Activated T-helper 1 cell treated with Interleukin-2 at 50 U/mL for 16 hours (primary cell): Measurements from ENCODE around the gene PPP3CA.

Source experiments
- DNase-seq: peaks from one replicate; pipeline ENCODE4 v3.0.0-alpha.2; 2020; ENCODE audit warnings: low read depth

Gene PPP3CA

DNA sequence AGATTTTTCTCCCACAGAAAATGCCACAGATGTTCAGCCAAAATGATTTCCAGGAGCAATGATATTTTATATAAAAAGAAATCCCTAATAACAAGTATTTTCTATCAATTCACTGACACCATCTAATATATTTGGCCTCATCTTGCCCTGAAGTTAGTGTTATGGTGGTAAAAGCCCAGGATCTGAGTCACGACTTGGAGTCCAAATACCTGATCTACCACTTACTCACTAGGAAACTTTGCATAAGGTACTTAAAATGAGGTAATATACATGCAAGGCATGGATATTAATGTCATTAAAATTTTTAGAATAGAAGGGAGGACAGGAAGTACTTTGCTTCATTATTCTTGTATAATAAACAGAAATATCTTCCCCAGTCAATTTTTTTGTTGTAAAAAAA lies 16.3 kb downstream of the PPP3CA start:
- no peak for DNase-seq

DNA sequence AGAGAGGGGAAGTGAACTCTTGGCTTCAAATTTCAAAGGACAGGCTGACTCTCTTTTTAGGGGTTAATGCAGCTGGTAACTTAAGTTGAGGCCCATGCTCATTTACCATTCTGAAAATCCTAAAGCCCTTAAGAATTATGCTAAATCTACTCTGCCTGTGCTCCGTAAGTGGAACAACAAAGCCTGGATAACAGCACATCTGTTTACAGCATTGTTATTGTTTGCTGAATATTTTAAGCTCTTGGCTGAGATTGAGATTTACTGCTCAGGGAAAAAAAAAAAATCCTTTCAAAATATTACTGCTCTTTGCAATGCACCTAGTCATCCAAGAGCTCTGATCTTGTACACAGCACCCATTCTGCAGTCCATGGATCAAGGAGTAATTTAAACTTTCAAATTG lies 17.7 kb downstream of the PPP3CA start:
- no peak for DNase-seq

DNA sequence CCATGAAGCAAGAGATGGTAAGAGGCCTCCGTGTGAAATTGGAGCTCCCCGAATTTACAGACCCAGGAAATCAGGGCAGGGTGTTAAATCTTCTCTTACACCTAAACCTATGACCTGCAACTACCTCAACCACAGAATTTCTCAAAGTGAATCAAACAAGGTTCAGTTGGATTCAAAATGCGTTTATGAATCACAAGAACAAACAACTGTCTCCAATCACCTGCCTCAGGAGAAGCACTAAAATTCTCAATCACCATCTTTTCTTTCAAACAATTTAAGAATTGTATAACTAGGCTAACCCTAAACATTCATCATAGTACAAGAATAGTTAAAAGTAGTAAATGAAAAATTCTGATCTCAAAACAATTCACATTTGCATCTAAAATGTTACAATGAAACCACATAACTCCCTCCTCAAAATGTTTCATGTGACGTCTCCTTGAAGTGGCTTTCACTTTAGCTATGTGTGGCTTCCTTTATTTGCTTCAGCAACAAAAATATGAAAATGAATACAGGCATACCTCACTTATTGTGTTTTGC lies 19.2 kb downstream of the PPP3CA start:
- DNase-seq, result no peak

DNA sequence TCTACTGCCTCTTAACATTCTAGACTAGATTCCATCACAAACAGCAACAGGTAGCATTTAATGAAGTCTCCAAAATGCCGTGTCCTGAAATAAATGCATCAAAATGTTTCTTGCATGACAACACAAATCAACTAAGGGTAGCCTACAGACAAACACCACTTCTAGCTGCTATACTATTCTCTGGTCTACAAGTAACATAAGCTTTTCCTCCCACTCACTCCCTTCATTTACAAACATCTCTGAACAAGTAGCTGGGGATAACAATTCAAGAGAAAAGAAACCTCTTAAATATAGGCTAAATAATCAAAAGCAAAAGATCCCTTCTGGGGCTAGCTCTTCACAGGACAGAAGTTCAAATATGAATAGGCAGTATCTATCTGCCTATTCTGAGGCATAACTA lies 20.8 kb downstream of the PPP3CA start:
- DNase-seq, result no peak

DNA sequence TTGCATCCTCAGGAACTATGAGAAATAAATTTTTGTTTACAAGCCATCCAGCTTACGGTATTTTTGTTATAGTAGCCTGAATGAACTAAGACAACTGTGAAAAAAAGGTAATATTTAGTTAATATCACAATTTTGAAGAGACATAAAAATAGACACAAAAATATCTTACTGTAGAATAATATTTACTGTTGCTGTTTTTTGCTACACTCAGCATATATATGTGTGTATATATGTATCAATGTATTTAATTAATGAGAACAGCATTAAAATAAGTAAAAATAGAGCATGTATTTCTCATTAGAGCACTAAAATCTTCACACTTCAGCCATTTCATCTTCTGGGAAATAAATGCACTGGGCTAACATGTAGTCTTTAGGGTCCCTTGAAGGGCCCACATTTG lies 24.6 kb downstream of the PPP3CA start:
- no peak for DNase-seq

DNA sequence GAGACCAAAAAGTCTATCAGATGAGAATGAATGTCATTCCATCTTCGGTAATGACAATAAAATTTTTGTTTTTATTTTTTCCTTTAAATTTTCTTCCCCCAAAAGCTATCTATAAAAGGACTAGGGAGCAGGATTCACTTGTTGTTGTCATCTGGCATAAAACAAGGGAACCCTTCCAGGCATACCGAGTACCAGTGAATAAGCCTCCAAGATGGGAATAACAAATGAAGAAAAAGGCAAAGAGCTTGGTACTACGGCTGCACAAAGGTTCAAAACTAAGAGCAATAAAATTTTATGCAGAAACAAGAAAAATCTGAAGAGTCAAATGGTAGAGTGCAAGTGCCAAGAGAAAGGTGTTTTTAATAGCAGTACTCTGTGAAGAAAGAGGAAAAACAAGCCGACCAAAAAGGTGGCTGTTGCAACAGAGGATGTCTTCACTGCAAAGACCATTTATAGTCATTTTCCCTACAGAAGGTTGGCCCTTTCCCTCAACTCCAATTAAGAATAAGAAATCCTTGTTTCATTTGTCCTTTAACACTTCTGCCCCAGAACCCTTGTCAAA lies 25.8 kb downstream of the PPP3CA start:
- DNase-seq, result no peak

DNA sequence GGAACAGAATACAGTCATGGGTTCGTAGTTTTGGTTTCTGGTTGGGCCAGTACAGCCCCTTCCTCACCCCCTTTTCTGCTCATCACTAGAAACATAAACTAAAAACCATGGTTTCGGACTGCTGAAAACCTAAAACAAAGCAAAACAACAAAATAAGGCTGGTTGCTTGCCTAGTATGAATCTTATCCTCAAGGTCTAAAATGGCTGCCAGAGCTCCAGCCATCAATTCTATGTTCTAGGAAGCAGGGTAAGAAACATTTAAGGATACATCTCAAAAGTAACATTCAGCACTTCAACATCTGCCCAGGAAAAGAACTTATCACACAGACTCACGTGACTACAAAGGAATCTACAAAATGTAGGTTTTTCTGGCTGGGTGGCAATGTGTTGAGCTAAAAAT lies 31.5 kb downstream of the PPP3CA start:
- DNase-seq, result no peak

DNA sequence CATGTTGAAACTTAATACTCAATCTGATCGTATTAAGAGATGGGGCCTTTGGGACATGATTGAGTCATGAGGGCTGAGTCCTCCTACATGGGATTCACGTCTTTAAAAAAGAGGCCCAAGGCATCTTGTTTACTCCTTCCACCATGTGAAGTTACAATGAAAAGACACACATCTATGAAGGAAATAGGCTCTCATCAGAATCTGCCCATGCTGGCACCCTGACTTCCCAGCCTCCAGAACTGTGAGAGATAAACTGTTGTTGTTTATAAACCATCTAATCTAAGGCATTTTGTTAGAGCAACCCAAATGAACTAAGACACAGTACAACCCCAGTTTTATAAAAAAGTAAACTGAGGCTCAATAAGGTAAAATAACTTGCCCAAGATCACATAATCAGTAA lies 32.3 kb downstream of the PPP3CA start:
- no peak for DNase-seq

DNA sequence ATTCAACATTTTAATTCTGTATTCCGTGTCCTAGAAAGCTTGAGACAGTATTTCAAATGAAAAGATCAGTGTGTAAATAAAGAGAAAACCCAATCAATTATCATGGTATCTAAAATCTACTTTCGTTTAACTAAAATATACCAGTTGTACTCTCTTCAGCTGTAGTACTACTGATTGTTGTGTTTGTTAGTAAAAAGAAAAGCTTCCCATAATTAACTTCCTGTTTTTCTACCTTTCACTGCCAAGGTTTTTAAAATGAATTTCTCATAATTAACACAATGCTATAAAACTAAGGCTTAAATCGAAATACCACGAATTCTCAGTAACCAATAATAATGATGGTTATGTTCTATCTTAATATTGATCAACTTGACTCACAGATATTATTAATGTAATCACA lies 37.4 kb downstream of the PPP3CA start:
- DNase-seq, result no peak

DNA sequence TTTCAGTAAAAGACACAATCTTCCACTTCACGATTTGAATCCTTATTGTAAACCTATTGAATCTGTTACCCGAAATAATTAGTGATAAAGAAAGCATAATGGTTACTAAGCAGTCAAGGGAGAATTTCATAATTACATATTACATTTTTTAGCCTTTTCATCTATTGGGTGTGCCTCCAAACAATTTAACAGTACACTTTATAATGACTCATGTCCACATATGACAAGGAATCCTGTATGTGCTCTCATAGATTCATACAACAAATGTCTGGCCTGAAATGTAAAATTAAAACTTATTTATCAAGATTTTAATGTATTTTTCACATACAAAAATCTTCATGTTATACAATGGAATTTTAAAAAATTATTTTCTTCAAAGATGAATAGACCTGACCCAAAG lies 39.4 kb downstream of the PPP3CA start:
- no peak for DNase-seq

DNA sequence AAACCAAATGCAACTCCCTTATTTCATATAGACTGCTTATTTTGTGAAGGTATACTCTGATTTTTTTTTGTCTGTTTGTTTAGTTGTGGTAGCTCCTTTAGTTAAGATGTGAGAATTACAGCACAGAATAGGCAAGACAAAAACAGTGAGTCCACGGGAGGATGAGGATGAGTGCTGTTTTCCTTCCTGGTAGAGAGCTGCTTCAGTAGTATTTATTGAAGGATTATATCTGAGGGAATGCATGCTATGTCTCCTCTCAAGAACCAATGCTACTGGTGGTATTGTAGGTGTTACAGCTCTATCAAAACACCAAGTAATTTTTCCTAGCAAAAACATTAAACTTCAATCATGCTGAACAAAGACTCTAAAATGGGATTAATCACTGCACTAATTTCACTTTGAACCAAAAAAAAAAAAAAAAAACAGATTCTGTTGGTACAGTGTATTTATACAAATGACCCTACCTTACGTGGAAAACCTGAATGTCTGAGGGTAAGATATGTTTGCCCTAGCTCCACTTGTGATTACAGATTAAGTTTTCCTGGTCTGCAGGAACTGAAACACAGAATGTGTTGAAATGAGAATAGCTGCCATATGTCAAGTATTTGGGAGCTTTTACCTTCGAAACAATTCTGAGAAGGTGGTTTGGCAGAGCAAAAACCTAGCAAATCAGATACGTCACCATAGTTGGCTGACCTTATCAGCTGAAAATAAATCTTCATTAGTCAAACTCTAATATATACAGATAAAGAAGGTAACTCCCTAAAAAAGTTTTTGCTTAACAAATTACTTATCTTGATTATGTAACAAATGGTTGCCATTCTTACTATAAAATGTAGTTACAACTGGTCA lies 40.3 kb downstream of the PPP3CA start:
- no peak for DNase-seq

DNA sequence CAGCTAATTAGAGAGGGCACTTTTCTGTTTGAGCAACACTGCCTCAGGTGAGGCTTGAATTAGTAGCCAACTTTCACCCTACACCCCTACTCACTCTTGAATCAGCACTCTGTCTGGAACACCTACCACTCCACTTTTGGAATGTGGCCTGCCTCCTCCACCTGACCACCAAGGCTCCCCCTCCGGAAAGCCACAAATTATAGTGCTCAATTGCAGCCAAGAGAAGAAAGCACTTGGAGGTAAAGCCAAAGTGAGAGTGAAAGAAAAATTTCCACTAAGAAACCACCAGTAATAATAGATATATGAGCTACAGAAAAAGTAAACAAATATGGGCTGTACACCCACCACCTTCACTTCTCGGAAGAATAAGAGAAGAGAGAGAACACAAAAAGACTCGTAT lies 41.1 kb downstream of the PPP3CA start:
- no peak for DNase-seq

DNA sequence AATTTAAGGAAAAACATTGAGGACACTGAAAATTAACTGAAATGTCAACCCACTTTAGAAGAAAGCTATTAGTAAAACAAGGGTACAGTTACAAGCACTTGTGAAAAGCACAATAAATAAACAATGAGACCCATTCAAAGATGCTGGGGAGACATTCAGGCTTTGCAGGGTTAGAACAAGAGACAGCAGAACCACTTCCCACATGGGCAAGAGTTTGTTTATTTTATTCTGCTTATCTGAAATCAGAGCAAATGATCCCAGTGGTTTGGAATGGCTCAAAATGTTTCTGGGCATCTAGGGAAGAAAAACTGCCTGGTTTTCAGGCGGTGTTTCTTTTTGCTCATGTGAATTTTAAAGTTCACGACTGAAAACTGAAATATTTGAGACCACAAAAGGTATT lies 42.4 kb downstream of the PPP3CA start:
- no peak for DNase-seq

DNA sequence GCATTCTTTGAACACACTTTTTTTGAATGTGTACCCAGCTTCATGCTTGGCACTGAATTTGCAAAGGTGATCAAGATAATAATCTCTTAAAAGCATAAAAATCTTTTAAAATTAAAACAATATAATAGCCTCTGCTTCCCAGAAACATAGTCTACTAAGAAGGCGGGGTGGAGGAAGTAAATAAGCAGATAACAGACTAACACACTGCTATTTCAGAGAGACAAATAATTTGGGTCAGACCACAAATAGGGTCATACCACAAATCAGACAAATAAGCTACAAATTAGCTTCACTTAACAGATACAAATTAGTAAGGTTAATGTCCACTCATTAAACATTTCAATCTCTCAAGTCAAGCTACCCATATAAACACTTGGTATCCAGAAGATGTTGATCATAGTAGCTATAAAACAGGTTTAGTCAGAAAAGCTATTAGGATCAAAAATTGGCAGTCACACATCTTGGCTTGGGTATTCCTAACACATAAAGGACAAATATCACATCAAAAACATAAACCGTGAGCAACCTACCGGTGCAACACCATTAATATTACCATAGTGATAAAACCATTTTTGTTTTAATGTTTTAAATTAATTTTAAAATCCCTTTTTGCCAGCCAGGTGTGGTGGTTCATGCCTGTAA lies 47.3 kb downstream of the PPP3CA start:
- no peak for DNase-seq

DNA sequence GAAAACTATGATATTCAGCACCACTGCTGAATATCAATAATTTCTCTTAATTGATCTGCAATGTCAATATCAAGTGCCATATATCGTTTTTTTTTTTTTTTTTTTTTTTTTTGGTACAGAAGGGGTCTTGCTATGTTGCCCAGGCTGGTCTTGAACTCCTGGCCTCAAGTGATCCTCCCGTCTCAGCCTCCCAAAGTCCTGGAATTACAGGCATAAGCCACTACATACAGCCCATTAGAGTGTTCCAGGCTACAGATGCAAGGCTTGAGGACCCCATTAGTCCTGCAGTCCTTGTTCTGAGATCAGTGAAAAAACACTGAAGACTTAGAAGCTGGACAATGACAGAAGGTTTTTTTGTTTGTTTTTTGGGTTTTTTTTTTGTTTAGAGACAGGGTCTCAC lies 48.3 kb downstream of the PPP3CA start:
- no peak for DNase-seq

DNA sequence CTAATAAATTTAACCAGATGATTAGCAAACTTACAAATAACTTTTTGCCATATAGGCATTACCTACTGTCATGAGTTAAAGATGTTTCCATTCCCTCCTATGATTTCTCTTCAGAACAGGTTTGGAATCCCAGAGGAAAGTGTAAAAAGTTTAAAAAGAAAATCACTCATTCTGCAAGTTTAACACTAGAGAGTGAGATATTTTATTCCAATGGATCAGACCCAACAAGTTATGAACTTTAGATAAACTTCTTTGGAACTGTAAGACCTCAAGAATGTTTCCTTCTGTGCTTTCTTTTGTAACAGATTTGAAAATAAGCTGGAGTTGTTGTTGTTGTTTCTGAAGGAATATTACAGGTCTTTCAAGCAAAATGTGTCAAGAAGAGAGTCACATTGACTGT lies 51.6 kb downstream of the PPP3CA start:
- DNase-seq, result no peak

DNA sequence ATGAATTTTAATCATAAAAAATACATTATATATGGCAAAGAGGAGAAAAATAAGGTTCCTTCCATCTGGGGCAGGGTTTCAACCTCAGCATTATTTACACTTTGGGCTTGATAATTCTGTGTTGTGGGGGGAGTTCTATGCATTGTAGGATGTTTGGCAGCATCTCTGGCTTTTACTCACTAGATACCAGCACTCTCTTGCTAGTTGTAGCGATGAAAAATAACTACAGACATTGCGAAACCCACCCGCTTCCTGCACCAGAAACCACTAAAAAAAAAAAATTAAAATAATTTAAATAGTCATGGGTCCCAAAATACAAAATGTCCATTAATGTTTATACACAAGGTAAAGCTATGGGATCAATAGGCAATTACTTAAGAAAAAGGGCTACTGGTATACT lies 52.7 kb downstream of the PPP3CA start:
- no peak for DNase-seq

DNA sequence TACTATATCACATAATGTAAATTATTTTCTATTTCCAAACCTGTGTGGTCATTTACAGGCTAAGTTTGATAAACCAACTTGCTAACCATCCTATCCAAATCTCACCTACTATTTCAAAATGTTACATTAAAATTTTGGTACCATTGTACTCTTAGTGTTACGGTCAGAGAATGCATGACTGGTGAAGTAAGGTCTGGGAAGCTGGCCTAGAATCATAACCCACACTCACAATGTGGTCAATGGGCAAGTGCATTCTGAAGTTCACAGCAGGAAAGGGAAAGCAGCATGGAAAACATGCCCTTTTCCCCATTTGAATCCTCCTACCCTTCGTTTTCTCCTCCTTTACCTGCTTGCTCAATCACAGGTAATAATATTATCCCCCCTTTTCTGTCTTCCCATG lies 54.4 kb downstream of the PPP3CA start:
- DNase-seq, result no peak

DNA sequence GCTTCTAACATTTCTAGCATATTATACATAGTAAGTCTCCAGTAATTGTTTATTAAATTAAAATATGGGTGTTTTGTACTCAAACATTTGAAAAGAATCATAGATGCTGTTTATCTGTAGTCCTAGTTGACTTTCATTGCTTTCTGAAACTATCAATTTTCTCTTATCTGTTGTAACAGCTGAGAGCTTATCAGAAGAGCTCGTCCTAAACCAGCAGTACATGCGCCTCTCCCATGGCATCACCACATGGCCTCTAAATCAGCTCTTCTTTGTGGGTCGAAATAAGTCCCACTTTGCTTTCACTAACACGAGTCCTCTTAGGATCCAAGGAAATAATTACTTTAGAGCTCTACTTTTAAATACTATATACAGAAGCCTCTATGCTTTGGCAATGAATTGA lies 55.1 kb downstream of the PPP3CA start:
- no peak for DNase-seq

DNA sequence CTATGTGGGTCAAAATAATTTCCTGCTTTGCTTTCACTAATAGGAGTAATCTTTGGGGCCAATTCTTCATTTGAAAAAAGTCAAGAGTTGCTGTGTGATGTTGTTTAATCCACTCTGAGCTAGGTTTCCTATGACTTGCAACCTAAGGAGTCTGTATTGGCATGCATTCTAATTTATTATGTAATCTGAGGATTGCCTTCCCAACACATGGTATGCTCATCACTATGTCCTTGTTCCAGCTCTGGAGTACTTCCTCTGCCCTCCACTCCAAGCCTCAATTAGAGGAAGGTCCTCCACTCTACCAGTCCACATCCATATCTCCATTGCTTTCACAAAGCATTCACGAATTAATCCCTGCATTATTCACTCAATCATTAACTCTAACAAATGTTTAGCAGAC lies 56.1 kb downstream of the PPP3CA start:
- DNase-seq, result no peak

DNA sequence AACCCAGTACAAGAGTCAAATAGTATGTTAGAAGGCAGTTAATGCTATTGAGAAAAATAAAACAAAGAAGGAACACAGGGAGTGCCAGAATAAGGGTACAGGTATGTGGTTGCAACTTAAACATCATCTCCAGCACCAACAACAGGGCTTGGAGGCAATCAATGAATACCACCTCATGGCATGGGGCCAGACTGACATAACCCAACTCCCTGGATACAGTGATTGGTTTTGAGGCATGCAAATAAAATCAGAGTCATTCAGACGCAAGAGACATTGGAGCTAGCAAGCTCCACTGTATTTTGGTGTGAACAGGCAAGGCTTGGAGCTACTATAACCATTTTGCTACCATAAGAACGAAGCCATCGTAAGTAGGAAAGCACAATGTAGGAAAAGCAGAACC lies 56.7 kb downstream of the PPP3CA start:
- no peak for DNase-seq

DNA sequence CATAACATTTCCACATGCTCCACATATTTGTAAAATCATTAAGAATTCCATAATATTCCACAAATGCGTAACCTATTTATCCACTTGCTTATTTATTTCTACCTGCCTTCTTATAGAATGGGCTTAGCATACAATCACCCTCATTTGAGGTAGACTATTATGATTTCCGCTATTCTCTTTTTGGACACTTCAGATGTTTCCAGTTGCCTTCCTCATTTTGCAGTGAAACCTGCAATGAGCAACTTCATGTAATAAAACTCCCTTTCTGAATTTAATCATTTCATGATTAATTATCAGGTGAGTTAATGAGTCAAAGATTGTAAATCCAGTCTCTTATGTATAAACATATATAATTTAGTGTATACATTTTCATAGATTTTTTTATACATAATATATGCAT lies 58.0 kb downstream of the PPP3CA start:
- DNase-seq, result no peak

DNA sequence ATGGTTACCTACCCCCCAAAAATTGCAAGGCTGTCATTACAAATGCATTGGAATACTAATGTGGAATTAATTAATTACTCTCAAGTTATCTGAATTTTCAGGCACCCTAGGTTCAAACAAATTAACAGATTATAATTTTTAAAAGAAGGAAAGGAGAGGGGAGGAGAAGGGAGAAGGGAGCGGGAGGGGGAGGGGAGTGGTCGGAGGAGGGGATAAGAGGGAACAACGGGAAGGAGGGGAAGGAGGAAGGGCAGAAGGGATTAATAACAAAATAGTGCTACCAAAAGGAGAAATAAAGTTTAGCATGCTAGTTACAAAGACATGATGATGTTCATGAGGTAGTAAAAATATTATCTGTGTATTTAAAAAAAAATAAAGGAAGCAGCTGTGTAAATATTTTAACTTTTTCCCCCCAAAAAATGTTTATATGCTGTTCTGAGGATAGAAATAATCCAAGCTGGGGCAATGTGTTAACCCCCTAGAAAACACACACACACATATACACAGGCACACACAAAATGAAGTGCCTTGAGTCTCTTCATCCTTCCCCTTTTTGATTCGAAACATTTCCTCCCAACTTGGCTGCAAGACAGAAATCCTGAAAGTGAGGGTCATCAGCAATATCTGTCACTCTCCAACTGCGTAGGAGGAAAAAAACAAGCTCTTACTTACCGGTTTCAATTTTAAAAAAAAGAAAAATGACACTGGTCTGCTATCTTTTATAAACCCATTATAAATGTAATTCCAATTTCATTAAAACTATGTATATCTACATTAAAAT lies 58.8 kb downstream of the PPP3CA start:
- DNase-seq, result no peak
